Lower leg skin (tissue), 4 donors: ENCODE measurements around the gene CD99. TPM values are rescaled to one million over a fixed set of nuclear protein-coding genes. Genes with fewer than 3 reads are reported as not detected.

Experiments
- DNase-seq, 2 donors: peaks; one replicate each; pipeline ENCODE4 v3.0.0-alpha.2; 2019; ENCODE audit warnings: low spot score in 2 of 2
- H3K4me3 ChIP-seq: fragments of 200-600 bp; sonication (generic); 2 replicates; pipeline ENCODE4 v1.5.1; 2017; ENCODE audit warnings: mild to moderate bottlenecking, low read depth; ENCODE audit not compliant: poor library complexity, severe bottlenecking
- POLR2A ChIP-seq, 2 donors: fragments of 450-650 bp; IDR thresholded peaks; one replicate each; pipeline ENCODE4 v1.6.1; 2016 to 2017; ENCODE audit warnings: antibody characterized with exemption in 2 of 2, mild to moderate bottlenecking in 1 of 2, moderate library complexity in 1 of 2
- WGBS, 2 donors: methylation state at CpG; one replicate each; pipeline ENCODE4 v1.1.5; 2018; 5-methylcytosine and 5-hydroxymethylcytosine counted together
- intact Hi-C: fragments of 100-400 bp; cut with DNase I; formaldehyde crosslinking; loops from one replicate; pipeline ENCODE4 v1.15.0; 2023; ENCODE audit warnings: low total_unique reads
- total RNA-seq, 4 donors: library from RNA; depleted of rRNA; stranded (reverse); fragments of >200 nt; gene quantifications; one replicate each; pipeline ENCODE4 v1.1.0, GENCODE V29; 2016
- TF ChIP-seq, protein P1 (sequence below), 3 donors: fragments of 450-650 bp; IDR thresholded peaks; one replicate each; pipeline ENCODE4 v1.5.1; 2016; ENCODE audit warnings: antibody characterized with exemption in 3 of 3, mild to moderate bottlenecking in 3 of 3, moderate library complexity in 2 of 3

The CD99 gene, protein sequence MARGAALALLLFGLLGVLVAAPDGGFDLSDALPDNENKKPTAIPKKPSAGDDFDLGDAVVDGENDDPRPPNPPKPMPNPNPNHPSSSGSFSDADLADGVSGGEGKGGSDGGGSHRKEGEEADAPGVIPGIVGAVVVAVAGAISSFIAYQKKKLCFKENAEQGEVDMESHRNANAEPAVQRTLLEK
- 100 to 1,000 TPM; 168 to 384 (median 194) TPM for total RNA-seq

DNA sequence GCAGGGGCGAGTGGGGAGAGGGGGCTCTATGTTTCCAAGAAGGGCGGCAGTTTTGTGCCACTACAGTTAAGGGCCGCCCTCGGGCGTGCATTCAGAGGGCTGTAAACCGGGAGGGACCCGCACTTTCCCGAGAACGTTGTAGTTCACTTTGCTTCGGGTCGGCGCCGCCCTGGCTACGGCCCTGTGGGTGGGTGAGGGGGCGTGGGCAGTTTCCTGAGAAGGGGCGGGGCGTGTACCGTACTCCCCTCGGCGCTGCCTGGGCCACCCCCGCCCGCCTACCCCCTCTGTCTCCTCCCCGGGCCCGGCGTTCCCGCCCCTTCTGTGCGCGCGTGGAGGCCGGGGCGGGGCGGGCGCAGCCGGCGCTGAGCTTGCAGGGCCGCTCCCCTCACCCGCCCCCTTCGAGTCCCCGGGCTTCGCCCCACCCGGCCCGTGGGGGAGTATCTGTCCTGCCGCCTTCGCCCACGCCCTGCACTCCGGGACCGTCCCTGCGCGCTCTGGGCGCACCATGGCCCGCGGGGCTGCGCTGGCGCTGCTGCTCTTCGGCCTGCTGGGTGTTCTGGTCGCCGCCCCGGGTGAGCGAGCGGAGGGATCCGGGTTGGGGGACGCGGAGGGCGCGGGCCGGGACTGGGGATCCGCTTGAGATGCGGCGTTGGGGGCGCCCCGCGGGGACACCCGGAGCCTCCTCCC, at the start of gene CD99:
Gene CD99 (plus strand): TSS at position 440 of the 687 bp plus-strand sequence. CDS start 66 bp downstream, at position 506.
- DNase-seq, result peak; percentile 88 to 98
- TF ChIP-seq, protein P1, sequence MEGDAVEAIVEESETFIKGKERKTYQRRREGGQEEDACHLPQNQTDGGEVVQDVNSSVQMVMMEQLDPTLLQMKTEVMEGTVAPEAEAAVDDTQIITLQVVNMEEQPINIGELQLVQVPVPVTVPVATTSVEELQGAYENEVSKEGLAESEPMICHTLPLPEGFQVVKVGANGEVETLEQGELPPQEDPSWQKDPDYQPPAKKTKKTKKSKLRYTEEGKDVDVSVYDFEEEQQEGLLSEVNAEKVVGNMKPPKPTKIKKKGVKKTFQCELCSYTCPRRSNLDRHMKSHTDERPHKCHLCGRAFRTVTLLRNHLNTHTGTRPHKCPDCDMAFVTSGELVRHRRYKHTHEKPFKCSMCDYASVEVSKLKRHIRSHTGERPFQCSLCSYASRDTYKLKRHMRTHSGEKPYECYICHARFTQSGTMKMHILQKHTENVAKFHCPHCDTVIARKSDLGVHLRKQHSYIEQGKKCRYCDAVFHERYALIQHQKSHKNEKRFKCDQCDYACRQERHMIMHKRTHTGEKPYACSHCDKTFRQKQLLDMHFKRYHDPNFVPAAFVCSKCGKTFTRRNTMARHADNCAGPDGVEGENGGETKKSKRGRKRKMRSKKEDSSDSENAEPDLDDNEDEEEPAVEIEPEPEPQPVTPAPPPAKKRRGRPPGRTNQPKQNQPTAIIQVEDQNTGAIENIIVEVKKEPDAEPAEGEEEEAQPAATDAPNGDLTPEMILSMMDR (IDR thresholded peaks at IDR 0.05), result no peak
- no peak for TF ChIP-seq POLR2A (IDR thresholded peaks at IDR 0.05)
- peak within 1 kb of the TSS; percentile 84 for H3K4me3 ChIP-seq
- WGBS, 2 donors, result 0 to 1% methylated on average over 13 to 55 of the region's 73 CpGs
- intact Hi-C loops, result no loop called here

DNA sequence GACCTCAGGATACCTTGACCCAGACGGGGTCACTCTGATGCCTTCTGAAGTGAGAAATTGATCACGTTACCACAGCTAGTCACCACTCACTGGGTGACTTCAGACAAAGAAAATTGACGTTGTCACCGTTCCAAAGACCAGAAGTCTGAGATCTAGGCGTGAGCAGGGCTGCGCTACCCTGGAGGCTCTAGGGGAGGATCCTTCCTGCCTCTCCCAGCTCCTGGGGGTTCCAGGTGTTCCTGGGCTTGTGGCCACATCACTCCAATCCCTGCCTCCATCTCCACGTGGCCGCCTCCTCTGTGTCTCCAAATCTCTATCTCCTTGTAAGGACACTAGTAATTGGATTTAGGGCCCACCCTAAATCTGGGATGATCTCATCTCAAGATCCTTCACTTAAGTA, 48.9 kb upstream of the CD99 start:
- intact Hi-C loops, result no loop called here
- no peak for DNase-seq
- TF ChIP-seq POLR2A (IDR thresholded peaks at IDR 0.05), result no peak
- TF ChIP-seq, protein P1 (IDR thresholded peaks at IDR 0.05), result no peak
- 88 to 93% methylated on average over 8 of the region's 8 CpGs for WGBS, 2 donors
- no peak overlapping the region for H3K4me3 ChIP-seq

DNA sequence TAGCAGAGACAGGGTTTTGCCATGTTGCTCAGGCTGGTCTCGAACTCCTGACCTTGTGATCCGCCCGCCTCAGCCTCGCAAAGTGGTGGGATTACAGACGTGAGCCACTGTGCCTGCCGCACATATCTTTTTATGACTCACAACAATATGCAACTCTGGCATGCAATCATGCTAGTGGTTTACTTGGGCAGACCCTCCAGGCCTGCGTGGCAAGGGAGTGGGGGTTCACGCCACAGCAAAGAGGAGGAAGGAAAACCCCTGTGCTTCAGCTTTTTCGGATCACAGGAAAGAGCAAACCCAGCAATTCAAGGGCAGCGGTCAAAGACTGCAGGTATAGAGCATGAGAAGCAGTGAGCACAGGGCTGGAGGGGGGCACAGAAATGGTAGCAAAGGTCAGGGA, 48.3 kb upstream of the CD99 start:
- TF ChIP-seq, protein P1 (IDR thresholded peaks at IDR 0.05), result no peak
- TF ChIP-seq POLR2A (IDR thresholded peaks at IDR 0.05), result no peak
- no peak for DNase-seq
- WGBS, 2 donors, result 78 to 92% methylated on average over 10 of the region's 10 CpGs
- intact Hi-C loops, result no loop called here
- H3K4me3 ChIP-seq, result no peak overlapping the region

DNA sequence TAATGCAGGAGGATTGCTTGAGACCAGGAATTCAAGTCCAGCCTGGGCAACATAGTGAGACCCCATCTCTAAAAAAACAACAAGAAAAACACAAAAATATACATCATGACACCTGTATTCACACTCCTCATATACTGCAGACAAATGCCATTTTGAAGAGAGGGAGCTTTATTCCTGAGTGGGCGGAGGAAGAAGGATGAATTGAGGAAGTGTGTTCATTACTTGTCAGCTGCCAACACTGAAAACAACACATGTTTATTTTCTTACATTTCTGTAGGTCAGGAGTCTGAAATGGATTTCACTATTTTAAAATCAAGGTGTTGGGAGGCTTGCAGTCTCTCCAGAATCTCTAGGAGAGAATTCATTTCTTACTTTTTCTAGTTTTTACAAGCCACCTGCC, 47.2 kb upstream of the CD99 start:
- intact Hi-C loops, result no loop called here
- DNase-seq, result no peak
- TF ChIP-seq POLR2A (IDR thresholded peaks at IDR 0.05), result no peak
- TF ChIP-seq, protein P1 (IDR thresholded peaks at IDR 0.05), result no peak
- WGBS, 2 donors, result 90% methylated on average over 1 of the region's 1 CpG
- no peak overlapping the region for H3K4me3 ChIP-seq

DNA sequence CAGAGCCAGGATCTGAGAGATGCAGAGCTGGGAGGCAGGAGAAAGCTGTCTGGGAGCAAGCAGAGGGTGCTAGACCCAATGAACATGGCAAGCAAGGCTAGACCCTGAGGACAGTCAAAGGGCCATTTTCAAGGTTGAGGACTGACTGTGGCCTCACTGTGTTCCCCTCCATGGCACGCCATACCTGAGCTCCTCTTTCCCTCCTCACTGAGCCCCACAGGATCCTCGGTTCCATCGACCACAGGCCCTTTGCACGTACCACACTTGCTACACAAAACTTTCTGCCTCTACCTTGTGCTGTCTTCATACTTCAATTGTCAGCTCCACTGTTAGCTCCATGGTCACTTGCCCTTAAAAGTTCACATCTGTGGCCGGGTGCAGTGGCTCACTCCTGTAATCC, 45.5 kb upstream of the CD99 start:
- intact Hi-C loops, result loop anchor here (5.0 kb wide), 1 partner anchor 162 kb away; no protein-coding TSS in a partner anchor
- no peak overlapping the region for H3K4me3 ChIP-seq
- WGBS, 2 donors, result 74 to 81% methylated on average over 5 of the region's 5 CpGs
- TF ChIP-seq, protein P1 (IDR thresholded peaks at IDR 0.05), result no peak
- TF ChIP-seq POLR2A (IDR thresholded peaks at IDR 0.05), result no peak
- peak in 1 of 2 donors; percentile 52 for DNase-seq
